ENCODE results near the gene C1orf116.

- TF ChIP-seq RAD21 (IDR thresholded peaks at IDR 0.05; ENCODE audit: low read depth) (no peak), REST (IDR thresholded peaks at IDR 0.05; ENCODE audit: low read depth) (no peak), EGR1 (IDR thresholded peaks at IDR 0.05) (no peak), TCF12 (IDR thresholded peaks at IDR 0.05; ENCODE audit: low read depth) (no peak), MAX (IDR thresholded peaks at IDR 0.05) (no peak), YY1 (IDR thresholded peaks at IDR 0.05; ENCODE audit: low read depth) (no peak), FOXM1 (IDR thresholded peaks at IDR 0.05; ENCODE audit: borderline replicate concordance, low read depth) (no peak), CEBPB (IDR thresholded peaks at IDR 0.05) (no peak)
These were observed 14.9 kb upstream of the C1orf116 start for GRCh38 chr1:207047505-207047904.

All from Ishikawa (cell line).